ENCODE data around the gene SH3BGRL3. TPM values are rescaled to one million over a fixed set of nuclear protein-coding genes. Genes with fewer than 3 reads are reported as not detected.

The SH3BGRL3 gene
- total and polyA plus RNA-seq, 4 donors, result 17.2 to 437 (median 333) TPM

DNA sequence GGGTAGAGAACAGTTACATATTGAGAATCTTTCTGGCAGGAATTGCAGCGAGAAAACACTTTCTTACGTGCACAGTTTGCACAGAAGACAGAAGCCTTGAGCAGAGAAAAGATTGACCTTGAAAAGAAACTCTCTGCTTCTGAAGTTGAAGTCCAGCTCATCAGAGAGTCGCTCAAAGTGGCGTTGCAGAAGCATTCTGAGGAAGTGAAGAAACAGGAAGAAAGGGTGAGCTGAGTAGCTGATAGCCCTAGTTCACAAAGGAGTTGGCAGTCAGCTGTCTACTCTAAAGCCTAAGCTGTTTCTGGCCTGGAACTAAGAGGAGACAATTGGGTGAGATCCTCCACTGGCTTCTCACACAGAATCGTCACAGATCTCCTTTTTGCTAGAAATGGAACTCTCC lies 20.3 kb upstream of the SH3BGRL3 start:
- TF ChIP-seq, protein P1, sequence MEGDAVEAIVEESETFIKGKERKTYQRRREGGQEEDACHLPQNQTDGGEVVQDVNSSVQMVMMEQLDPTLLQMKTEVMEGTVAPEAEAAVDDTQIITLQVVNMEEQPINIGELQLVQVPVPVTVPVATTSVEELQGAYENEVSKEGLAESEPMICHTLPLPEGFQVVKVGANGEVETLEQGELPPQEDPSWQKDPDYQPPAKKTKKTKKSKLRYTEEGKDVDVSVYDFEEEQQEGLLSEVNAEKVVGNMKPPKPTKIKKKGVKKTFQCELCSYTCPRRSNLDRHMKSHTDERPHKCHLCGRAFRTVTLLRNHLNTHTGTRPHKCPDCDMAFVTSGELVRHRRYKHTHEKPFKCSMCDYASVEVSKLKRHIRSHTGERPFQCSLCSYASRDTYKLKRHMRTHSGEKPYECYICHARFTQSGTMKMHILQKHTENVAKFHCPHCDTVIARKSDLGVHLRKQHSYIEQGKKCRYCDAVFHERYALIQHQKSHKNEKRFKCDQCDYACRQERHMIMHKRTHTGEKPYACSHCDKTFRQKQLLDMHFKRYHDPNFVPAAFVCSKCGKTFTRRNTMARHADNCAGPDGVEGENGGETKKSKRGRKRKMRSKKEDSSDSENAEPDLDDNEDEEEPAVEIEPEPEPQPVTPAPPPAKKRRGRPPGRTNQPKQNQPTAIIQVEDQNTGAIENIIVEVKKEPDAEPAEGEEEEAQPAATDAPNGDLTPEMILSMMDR (IDR thresholded peaks at IDR 0.05; ENCODE audit: control extremely low read depth, extremely low read depth), result no peak
- Histone ChIP-seq H3K4me1 (ENCODE audit: control insufficient read depth in 5 of 5, insufficient read depth in 5 of 5, low read length in 5 of 5) (peaks cover 0 to 4% (median 0%) of the 10 kb centered on the region in 5 donors), H3K27ac (ENCODE audit: low read depth in 1 of 2, low read length in 1 of 2) (no peak overlapping the region), H3K4me3 (no peak overlapping the region), H3K27me3 (ENCODE audit: control insufficient read depth in 3 of 3, insufficient read depth in 3 of 3, low read length in 2 of 3) (no peaks in the 10 kb centered on the region), H3K36me3 (ENCODE audit: control insufficient read depth in 4 of 4, insufficient read depth in 4 of 4, low read length in 4 of 4) (peaks cover 0 to 20% (median 11%) of the 10 kb centered on the region in 4 donors), H3K9me3 (ENCODE audit: control insufficient read depth in 4 of 4, insufficient read depth in 3 of 4, low read length in 3 of 4) (peaks cover 0 to 2% (median 0%) of the 10 kb centered on the region in 4 donors), H3K9ac (ENCODE audit: insufficient read depth in 1 of 2, low read length in 2 of 2) (no peak overlapping the region)
- ATAC-seq (ENCODE audit: insufficient read depth, low FRiP score) (no peak), DNase-seq (no peak)
- 52 to 77% methylated on average over 5 of the region's 5 CpGs for WGBS, 2 donors

DNA sequence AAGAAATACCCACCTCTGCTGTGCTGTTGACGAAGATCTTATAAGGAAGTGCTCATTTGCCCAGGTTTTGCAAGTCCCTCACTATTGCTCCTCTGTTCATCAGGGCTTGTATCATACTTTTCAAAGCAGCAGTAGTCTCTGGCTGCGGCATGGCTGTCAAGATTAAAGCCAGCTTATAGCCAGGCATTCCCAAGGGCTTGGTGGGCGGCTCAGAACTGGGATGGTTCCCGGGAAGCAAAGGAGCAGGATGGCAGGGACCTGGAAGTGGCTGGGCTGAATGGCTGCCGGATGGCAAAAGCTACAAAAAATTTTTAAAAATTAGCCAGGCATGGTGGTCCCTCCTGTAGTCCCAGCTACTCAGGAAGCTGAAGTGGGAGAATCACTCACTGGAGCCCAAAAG lies 16.7 kb upstream of the SH3BGRL3 start:
- Histone ChIP-seq H3K4me3 (no peak overlapping the region), H3K27ac (ENCODE audit: low read depth in 1 of 2, low read length in 1 of 2) (no peak overlapping the region), H3K4me1 (ENCODE audit: control insufficient read depth in 5 of 5, insufficient read depth in 5 of 5, low read length in 5 of 5) (no peaks in the 10 kb centered on the region), H3K36me3 (ENCODE audit: control insufficient read depth in 4 of 4, insufficient read depth in 4 of 4, low read length in 4 of 4) (peaks cover 4 to 13% (median 8%) of the 10 kb centered on the region in 4 donors), H3K9ac (ENCODE audit: insufficient read depth in 1 of 2, low read length in 2 of 2) (no peak overlapping the region), H3K27me3 (ENCODE audit: control insufficient read depth in 3 of 3, insufficient read depth in 3 of 3, low read length in 2 of 3) (no peaks in the 10 kb centered on the region), H3K9me3 (ENCODE audit: control insufficient read depth in 4 of 4, insufficient read depth in 3 of 4, low read length in 3 of 4) (no peaks in the 10 kb centered on the region)
- ATAC-seq (ENCODE audit: insufficient read depth, low FRiP score) (no peak), DNase-seq (no peak)
- WGBS, 2 donors, result 87 to 93% methylated on average over 5 of the region's 5 CpGs
- TF ChIP-seq, protein P1 (IDR thresholded peaks at IDR 0.05; ENCODE audit: control extremely low read depth, extremely low read depth), result no peak

GRCh38 chr1:26265405-26265804 lies 14.5 kb upstream of the SH3BGRL3 start:
- TF ChIP-seq, protein P1 (IDR thresholded peaks at IDR 0.05; ENCODE audit: control extremely low read depth, extremely low read depth), result no peak
- ATAC-seq (ENCODE audit: insufficient read depth, low FRiP score) (no peak), DNase-seq (no peak)
- Histone ChIP-seq H3K36me3 (ENCODE audit: control insufficient read depth in 4 of 4, insufficient read depth in 4 of 4, low read length in 4 of 4) (peaks cover 10 to 14% (median 11%) of the 10 kb centered on the region in 4 donors), H3K4me3 (no peak overlapping the region), H3K27me3 (ENCODE audit: control insufficient read depth in 3 of 3, insufficient read depth in 3 of 3, low read length in 2 of 3) (no peaks in the 10 kb centered on the region), H3K9me3 (ENCODE audit: control insufficient read depth in 4 of 4, insufficient read depth in 3 of 4, low read length in 3 of 4) (peaks cover 0 to 8% (median 0%) of the 10 kb centered on the region in 4 donors), H3K4me1 (ENCODE audit: control insufficient read depth in 5 of 5, insufficient read depth in 5 of 5, low read length in 5 of 5) (no peaks in the 10 kb centered on the region), H3K9ac (ENCODE audit: insufficient read depth in 1 of 2, low read length in 2 of 2) (no peak overlapping the region), H3K27ac (ENCODE audit: low read depth in 1 of 2, low read length in 1 of 2) (no peak overlapping the region)
- 95 to 100% methylated on average over 1 of the region's 1 CpG for WGBS, 2 donors

All from lung (tissue), 12 donors.